Skeletal muscle tissue (tissue), 4 donors: ENCODE results near the gene CFAP410. TPM values are rescaled to one million over a fixed set of nuclear protein-coding genes. Genes with fewer than 3 reads are reported as not detected.

ENCODE experiments used
- H3K27ac ChIP-seq: one replicate; pipeline ENCODE4 v1.7.0; 2013; ENCODE audit warnings: mild to moderate bottlenecking, low read depth, low read length, inconsistent platforms
- H3K27me3 ChIP-seq, 3 donors: one replicate each; pipeline ENCODE4 v1.7.0; 2013; ENCODE audit warnings: low read length in 3 of 3; ENCODE audit not compliant: control insufficient read depth in 3 of 3, insufficient read depth in 3 of 3
- H3K36me3 ChIP-seq, 3 donors: one replicate each; pipeline ENCODE4 v1.7.0; 2013; ENCODE audit warnings: low read length in 3 of 3; ENCODE audit not compliant: control insufficient read depth in 3 of 3, insufficient read depth in 3 of 3
- H3K4me1 ChIP-seq, 3 donors: one replicate each; pipeline ENCODE4 v1.7.0; 2013; ENCODE audit warnings: low read length in 3 of 3, mild to moderate bottlenecking in 3 of 3; ENCODE audit not compliant: control insufficient read depth in 3 of 3, insufficient read depth in 3 of 3
- H3K4me3 ChIP-seq, 3 donors: one replicate each; pipeline ENCODE4 v1.7.0; 2013; ENCODE audit warnings: low read length in 3 of 3
- H3K9ac ChIP-seq, 3 donors: one replicate each; pipeline ENCODE4 v1.7.0; 2013; ENCODE audit warnings: low read length in 3 of 3, mild to moderate bottlenecking in 3 of 3, moderate library complexity in 2 of 3, low read depth in 1 of 3
- H3K9me3 ChIP-seq, 3 donors: one replicate each; pipeline ENCODE4 v1.7.0; 2013; ENCODE audit warnings: low read length in 3 of 3; ENCODE audit not compliant: control insufficient read depth in 3 of 3
- total RNA-seq: library from RNA; depleted of rRNA; stranded (reverse); fragments of >200 nt; gene quantifications from one replicate; pipeline ENCODE4 v1.2.3, GENCODE V29; 2014
- donor health status: Osteomylitis.

The CFAP410 gene
- total RNA-seq, 1 donor from 2014 or later: 11.0 TPM

DNA sequence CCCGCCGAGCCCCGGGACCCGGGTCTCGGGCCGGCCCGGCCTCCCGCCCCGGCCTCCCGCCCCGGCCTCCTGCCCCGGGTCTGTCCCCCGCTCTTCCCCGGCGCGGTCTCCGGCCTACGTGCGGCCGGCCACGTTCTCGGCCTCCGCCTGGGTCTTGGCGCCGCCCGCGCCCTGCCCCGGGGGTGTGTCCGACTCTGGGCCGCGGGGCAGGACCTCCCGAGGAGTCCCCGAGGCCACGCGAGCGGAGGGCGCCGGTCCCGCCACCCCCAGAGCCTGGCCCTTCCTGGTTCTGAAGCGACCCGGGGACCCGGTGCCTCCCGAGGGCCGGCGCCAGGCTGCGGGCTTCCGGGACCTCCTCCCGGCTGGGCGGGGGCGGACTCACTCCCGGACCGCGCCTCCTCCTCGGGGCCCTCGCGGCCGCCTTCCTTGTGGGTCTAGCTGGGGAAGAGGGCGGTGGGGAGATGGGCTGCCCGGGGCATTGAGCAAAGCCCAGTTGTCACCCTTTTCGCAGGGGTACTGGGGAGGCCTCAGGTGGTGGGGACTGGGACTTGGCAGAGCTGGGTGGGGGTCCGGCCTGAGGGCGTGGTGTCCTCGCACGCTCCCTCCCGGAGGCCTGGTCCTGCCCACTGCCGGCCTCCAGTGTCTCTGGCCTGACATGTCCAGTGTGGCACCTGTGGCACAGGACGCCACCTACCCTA is 38.8 kb downstream of the CFAP410 start:
- H3K27ac ChIP-seq: no peak overlapping the region
- peaks cover 0 to 9% (median 3%) of the 10 kb centered on the region in 3 donors for H3K27me3 ChIP-seq
- H3K36me3 ChIP-seq: no peaks in the 10 kb centered on the region
- H3K4me3 ChIP-seq: peak overlapping the region; percentile 54 to 73 (median 71)
- H3K9ac ChIP-seq: peak overlapping the region; percentile 53 to 77 (median 61)
- peaks cover 33 to 44% (median 44%) of the 10 kb centered on the region in 3 donors for H3K4me1 ChIP-seq
- H3K9me3 ChIP-seq: no peaks in the 10 kb centered on the region

DNA sequence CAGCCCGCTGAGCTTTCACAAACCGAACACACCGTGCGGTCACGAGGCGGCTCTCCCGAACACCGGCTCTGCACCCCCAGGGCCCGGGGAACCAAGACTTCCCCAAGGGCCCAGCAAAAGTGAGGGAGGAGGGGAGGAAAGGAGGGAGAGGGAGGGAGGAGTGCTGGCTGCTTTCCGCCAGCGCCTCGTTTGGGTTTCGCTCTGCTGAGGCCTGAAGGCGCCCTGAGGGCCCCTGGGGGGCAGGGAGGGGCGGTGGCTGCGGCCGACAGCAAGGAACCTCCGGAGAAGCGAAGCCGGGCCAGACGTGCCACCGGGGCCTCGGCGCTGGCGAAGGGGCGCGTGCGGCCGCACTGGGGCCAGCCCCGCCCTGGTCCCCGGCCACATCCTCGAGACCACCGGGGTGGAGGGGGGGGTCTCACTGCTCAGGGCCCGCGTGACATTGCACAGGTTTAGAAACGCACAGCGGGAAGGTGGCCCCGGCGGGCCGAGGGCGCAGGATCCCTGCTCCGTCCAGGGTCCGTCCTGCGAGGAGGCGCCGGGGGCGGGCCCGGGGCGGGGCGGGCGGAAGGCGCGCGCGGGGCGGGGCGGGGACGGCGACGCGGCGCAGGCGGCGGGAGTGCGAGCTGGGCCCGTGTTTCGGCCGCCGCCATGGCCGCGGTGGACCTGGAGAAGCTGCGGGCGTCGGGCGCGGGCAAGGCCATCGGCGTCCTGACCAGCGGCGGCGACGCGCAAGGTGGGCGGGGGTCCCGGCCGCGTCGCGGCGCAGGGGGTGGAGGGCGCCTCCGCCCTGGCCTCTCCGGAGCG is 39.5 kb downstream of the CFAP410 start, which contains the start of gene PFKL:
Gene PFKL (plus strand): TSS at position 596 of the 804 bp plus-strand sequence. CDS start 53 bp downstream, at position 649.
- Histone ChIP-seq H3K27me3 (peaks cover 5 to 14% (median 8%) of the 10 kb centered on the region in 3 donors), H3K36me3 (no peaks in the 10 kb centered on the region), H3K4me1 (peaks cover 38 to 47% (median 46%) of the 10 kb centered on the region in 3 donors), H3K9ac (peak within 1 kb of the TSS; percentile 65 to 83 (median 69)), H3K4me3 (peak within 1 kb of the TSS; percentile 59 to 73 (median 71)), H3K9me3 (no peaks in the 10 kb centered on the region), H3K27ac (peak within 1 kb of the TSS; percentile 79)

DNA sequence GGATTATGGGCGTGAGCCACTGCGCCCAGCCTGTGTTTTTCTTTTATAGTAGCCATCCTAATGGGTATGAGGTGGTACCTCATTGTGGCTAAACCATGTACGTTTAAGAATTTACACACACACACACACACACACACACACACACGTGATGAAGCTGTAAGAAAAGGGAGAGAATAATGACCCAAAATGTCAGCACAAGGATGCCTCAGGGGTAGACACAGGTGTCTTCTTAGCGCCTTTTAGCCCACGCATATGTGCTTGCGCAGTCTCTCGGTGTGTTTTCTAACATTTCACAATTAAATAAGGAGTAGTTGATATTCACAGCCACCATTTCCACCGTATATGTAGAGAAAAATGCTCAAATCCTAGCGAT is 40.1 kb downstream of the CFAP410 start:
- Histone ChIP-seq H3K9me3 (no peaks in the 10 kb centered on the region), H3K4me3 (peak overlapping the region; percentile 59 to 71 (median 69)), H3K4me1 (peaks cover 38 to 46% (median 44%) of the 10 kb centered on the region in 3 donors), H3K9ac (peak overlapping the region; percentile 65 to 83 (median 69)), H3K27ac (peak overlapping the region; percentile 79), H3K27me3 (peaks cover 6 to 14% (median 8%) of the 10 kb centered on the region in 3 donors), H3K36me3 (no peaks in the 10 kb centered on the region)

DNA sequence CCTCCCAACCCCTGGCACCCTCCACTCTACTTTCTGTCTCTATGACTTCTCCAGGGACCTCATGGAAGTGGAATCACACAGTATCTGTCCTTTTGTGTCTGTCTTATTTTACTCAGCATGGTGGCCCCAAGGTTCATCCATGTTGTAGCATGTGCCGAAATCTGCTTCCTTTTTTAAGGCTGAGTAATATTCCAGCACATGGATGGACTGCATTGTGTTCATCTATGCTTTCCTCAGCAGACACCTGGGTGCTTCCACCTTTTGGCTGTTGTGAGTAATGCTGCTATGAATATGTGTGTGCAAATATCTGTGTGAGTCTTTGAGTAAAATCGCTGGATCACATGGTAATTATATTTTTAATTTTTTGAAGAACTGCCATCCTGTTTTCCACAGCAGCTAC is 40.9 kb downstream of the CFAP410 start:
- Histone ChIP-seq H3K9ac (no peak overlapping the region), H3K27me3 (peaks cover 6 to 14% (median 8%) of the 10 kb centered on the region in 3 donors), H3K4me3 (no peak overlapping the region), H3K36me3 (no peaks in the 10 kb centered on the region), H3K4me1 (peaks cover 32 to 44% (median 40%) of the 10 kb centered on the region in 3 donors), H3K27ac (no peak overlapping the region), H3K9me3 (no peaks in the 10 kb centered on the region)

DNA sequence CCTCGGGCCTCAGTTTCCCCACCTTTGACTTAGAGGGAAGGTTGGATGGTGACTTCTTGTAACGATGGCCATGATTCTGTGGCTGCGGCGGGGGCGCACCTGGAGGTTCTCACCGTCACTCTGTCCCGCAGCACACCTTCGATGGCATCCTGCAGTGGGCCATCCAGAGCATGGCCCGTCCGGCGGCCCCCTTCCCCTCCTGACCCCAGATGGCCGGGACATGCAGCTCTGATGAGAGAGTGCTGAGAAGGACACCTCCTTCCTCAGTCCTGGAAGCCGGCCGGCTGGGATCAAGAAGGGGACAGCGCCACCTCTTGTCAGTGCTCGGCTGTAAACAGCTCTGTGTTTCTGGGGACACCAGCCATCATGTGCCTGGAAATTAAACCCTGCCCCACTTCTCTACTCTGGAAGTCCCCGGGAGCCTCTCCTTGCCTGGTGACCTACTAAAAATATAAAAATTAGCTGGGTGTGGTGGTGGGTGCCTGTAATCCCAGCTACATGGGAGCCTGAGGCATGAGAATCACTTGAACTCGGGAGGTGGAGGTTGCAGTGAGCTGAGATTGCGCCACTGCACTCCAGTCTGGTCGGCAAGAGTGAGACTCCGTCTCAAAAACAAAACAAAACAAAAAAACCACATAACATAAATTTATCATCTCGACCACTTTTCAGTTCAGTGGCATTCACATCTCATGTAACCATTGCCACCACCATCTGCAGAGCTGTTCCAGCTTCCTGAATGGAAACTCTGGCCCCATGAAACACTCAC is 41.5 kb downstream of the CFAP410 start:
- Histone ChIP-seq H3K4me3 (no peak overlapping the region), H3K9me3 (no peaks in the 10 kb centered on the region), H3K9ac (no peak overlapping the region), H3K4me1 (peaks cover 32 to 44% (median 40%) of the 10 kb centered on the region in 3 donors), H3K27me3 (peaks cover 6 to 14% (median 8%) of the 10 kb centered on the region in 3 donors), H3K27ac (no peak overlapping the region), H3K36me3 (no peaks in the 10 kb centered on the region)

DNA sequence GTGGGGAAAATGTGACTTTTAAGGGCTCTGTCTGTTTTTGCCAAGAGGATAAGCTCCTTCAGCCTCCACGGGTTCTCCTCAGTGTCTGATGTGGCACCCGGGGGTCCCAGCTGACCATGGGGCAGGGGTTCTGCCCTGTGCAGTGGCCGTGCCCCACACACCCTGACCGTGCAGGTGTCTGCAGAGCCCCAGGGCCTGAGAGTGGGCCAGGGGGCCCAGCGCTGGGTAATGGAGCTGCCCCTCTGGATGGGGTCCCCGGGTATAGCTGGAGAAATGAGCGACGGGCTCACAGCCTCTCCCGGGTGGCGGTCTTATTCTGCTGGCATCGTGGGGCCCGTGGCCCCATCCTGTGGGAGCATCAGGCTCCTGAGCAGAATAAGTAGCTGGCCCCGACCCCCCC is 42.3 kb downstream of the CFAP410 start:
- no peak overlapping the region for H3K9ac ChIP-seq
- no peak overlapping the region for H3K4me3 ChIP-seq
- no peaks in the 10 kb centered on the region for H3K9me3 ChIP-seq
- no peaks in the 10 kb centered on the region for H3K36me3 ChIP-seq
- H3K27ac ChIP-seq: no peak overlapping the region
- H3K27me3 ChIP-seq: peaks cover 8 to 14% (median 12%) of the 10 kb centered on the region in 3 donors
- peaks cover 26 to 36% (median 32%) of the 10 kb centered on the region in 3 donors for H3K4me1 ChIP-seq

DNA sequence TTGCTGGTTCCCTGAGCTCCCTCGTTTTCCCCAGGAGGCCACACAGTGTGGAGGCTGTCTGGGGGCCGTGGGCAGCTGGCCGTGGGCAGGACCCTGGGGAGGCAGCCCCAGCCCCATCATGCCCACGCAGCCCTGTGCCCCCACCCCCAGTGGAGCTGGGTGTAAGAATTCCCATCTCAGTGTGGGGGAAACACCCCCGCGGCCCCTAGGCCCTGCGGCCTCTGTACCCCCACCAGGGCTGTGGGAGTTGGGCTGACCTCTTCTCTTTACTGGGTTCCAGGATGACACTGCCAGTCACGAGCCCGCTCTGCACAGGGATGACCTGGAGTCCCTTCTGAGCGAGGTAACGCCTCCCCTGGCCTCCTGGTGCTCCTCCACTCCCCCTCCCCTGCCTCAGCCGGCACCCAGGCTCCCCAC is 43.1 kb downstream of the CFAP410 start:
- H3K4me1 ChIP-seq: peaks cover 20 to 28% (median 24%) of the 10 kb centered on the region in 3 donors
- no peak overlapping the region for H3K4me3 ChIP-seq
- H3K27me3 ChIP-seq: peaks cover 8 to 15% (median 14%) of the 10 kb centered on the region in 3 donors
- no peak overlapping the region for H3K27ac ChIP-seq
- H3K9ac ChIP-seq: no peak overlapping the region
- H3K9me3 ChIP-seq: no peaks in the 10 kb centered on the region
- no peaks in the 10 kb centered on the region for H3K36me3 ChIP-seq

DNA sequence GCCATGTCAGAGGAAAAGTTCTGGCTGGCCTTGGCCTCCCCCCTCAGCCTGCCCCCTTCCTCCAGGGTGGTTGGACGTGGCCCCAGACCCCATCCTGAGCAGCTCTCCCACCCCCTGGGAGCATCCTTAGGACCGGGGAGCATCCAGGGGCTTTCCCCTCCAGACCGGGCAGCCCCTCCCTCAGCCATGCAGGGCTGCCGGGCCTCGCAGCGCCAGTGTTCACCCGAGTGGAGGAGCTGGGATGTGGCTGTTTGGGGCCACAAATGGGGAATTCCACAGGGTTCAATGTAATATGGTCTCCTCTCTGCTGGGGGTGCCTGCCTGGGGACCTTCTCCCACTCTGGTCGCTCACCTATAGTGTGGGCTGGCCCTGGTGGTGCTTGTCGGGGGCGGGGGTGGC is 43.5 kb downstream of the CFAP410 start:
- Histone ChIP-seq H3K36me3 (no peaks in the 10 kb centered on the region), H3K27ac (no peak overlapping the region), H3K4me1 (peaks cover 15 to 23% (median 21%) of the 10 kb centered on the region in 3 donors), H3K27me3 (peaks cover 8 to 15% (median 14%) of the 10 kb centered on the region in 3 donors), H3K9ac (peak overlapping the region in 1 of 3 donors; percentile 40), H3K4me3 (no peak overlapping the region), H3K9me3 (no peaks in the 10 kb centered on the region)

DNA sequence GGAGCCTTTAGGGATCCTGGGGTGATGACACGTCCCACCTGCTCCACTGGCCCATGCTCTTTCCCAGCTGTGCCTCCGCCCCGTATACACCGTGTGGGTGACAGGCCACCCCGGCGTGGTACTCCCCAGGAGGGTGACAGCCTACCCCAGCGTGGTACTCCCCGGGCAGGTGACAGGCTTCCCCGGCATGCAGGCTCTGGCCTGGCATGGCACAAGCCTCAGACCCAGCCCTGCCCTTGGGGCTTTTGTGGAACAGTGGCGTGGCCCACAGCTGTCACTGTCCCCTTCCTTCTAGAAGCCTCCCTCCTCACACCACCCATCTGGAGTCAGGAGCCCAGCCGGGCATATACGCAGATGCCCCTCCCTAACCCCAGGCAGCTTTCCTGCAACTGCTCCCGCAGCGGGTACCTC is 44.0 kb downstream of the CFAP410 start:
- H3K9ac ChIP-seq: peak overlapping the region in 1 of 3 donors; percentile 40
- peaks cover 8 to 15% (median 14%) of the 10 kb centered on the region in 3 donors for H3K27me3 ChIP-seq

More for the DNA sequence above, 44.0 kb downstream of the CFAP410 start:
- no peak overlapping the region for H3K27ac ChIP-seq
- H3K36me3 ChIP-seq: no peaks in the 10 kb centered on the region
- peaks cover 13 to 22% (median 21%) of the 10 kb centered on the region in 3 donors for H3K4me1 ChIP-seq
- H3K9me3 ChIP-seq: no peaks in the 10 kb centered on the region
- no peak overlapping the region for H3K4me3 ChIP-seq
